HG03095 (cell line): ENCODE results near the gene HAO1.

Source experiments
- ATAC-seq: cut with Tn5 transposase; IDR thresholded peaks from one replicate; pipeline ENCODE4 v1.9.1; 2021; ENCODE audit warnings: moderate library complexity; ENCODE audit not compliant: unreplicated experiment

HAO1 gene

DNA sequence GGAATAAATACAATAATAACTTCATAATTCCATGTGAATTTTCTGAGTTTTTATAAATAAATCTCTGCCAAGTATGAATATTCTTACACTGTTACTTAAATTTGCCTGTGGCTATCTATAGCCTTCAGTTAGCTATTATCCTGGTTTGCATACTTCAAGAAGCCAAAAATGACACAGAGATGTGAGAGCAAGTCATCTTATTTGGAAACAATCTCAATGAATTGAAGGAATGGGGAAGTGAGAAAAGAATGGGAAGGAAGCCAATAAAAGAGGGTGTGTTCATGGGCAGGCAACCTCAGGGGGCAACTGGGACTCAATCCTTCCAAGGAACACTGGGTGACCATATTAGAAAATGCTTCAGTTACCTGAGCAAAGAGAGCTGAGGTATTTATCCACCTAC, 9.9 kb downstream of the HAO1 start:
- ATAC-seq = no peak

DNA sequence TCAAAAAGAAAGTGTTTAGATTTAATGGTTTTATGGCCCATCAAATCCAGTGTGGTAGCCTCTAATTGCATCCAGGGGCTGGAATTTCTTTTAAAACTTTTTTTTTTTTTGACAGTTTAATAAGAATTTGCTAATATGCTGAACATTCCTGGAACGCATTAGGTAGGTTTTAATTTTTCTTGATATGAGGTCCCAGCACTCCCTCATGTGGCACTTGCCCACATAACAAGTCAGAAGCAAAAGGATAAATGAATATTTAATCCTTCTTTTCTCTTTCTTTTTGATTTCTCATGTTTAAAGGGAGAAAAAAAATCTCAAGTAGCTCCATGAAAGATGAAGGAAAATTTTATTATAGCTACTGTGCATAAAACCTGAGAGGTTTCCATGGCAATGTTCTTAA, 13.5 kb downstream of the HAO1 start:
- ATAC-seq = no peak

DNA sequence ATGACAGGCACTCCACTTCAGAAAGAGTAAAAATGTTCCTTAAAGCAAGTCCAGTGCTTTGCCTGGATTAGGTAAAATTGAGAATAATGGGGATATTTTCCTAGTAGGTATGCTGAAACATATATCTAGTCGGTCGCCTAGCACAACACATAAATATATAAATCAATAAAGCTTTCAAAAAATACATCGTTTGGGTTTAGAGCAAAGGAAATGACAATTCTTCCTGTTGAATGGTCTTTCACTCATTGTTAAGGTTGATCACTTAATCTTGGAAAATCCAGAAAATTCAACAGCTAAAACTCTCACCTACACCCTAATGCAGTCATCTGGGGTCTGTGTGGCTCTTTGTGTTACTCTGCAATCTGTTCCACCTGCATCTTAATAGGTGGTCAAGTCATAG, 13.9 kb downstream of the HAO1 start:
- ATAC-seq = no peak

DNA sequence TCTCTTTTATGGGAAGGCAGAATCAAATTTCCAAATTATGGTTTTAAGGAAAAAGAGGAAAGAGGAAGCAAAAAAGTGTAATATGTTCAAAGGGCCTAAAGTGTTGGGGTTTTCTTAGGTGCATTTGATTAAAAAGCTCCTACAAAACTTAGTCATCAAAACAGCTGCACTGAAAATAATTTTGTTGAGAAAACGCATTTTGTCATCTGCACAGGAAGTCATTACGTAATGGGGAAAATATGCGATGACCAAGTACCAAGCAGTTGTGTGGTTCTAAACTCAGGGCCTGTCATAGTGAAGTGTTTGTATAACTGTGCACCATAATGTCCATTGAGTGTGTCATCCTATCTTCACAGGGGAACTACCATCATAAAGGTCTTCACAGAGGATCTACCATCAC, 15.6 kb downstream of the HAO1 start:
- ATAC-seq = no peak

DNA sequence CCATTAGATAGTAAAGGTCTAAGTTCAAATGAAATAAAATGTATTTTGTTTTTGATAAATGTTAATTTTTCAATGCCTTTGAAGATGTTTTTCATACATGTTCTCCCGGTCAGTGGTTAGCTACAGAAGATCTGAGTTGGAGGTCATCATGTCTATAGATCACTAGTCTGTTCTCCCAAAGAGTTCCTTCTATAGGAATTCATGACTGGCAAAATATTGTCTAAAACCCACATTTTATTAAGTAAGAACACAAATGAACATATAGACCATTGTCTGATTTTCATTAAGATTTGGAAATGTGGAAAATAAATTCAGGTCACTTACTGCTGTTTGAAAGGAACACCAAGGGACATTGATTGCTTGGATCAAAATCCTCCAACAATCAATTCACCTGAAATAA, 23.6 kb downstream of the HAO1 start:
- no peak for ATAC-seq

DNA sequence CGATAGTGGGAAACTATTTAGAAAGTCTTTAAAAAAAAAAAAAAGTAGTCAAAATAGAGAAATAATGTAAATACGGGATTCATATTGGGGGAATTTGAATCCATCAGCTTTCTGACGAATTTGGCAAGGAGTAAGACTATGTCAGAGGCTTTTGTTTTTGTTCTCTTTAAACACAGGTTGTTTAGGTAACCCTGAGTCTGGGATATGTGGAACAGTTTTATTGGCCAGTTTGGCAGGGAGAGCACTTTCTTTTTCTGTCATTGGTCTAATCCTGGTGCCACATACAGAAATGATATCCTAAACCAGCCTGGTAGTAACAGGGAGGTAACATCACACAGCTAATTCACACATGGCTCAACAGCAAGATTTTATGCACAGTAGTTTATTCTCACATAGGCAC, 27.7 kb downstream of the HAO1 start:
- no peak for ATAC-seq

DNA sequence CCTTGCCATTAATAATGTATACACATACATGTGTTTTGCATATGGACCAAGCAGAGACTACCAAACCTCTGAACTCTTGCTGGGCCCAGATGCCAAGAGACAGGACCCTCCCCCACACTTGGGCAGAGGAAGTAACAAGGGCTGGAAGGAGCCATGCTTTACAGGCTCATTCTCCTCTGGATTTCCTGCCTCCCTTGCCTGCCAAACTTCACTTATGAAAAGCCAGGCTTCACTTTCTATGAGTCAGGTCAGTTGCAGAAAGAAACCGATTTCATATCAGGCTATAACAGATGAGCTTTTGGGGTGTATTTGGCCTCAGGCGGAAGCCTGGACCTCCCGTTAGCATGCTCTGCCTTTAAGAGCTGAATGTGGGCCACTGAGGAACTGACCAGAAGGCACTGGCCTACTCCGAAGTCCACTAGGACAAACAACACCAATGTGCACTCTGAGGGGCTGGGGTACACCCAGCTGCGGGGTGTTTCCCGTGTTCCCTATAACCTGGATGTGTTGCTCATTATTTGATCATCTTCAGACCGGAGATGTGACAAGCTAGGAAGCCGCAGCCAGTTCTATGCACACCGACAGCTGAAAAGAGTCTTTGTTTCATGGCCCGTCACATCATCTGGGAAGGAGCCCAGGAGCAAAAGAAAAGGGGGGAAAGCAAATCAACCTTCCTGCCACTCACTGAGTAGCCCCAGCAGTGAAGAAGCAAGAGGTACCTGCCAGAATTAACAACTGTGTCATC, 28.5 kb downstream of the HAO1 start:
- no peak for ATAC-seq

DNA sequence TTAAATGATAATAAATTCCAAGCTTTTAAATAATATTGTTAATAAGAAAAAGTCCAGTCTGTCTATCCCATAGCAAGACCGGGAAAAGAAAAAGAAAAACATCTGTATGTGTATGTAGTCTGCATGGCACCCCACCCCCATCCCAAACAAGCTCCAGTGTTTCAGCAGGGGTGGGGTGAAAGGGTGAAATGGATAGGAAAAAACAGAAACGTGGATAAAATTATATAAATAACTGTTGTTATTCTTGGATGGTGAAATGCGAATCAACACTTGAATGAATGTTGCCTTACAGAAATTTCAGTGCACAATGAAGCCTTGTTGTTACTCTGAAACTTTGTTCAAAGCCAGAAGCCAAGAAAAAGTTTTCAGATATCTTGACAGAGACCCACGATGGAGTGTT, 31.4 kb downstream of the HAO1 start:
- no peak for ATAC-seq

DNA sequence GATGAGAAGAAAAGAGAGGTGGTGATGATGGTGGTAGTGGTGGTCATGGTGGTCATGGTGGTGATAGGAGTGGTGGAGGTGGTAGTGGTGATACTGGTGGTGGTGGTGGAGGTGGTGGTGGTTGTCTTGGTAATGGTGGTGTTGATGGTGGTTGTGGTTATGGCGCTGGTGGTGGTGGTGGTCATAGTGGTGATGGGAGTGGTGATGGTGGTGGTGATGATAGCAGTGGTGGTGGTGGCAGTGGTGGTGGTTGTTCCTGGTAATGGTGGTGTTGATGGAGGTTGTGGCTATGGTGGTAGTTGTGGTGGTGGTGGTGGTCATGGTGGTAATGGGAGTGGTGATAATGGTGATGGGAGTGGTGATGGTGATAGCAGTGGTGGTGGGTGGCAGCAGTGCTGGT, 36.8 kb downstream of the HAO1 start:
- ATAC-seq = no peak

DNA sequence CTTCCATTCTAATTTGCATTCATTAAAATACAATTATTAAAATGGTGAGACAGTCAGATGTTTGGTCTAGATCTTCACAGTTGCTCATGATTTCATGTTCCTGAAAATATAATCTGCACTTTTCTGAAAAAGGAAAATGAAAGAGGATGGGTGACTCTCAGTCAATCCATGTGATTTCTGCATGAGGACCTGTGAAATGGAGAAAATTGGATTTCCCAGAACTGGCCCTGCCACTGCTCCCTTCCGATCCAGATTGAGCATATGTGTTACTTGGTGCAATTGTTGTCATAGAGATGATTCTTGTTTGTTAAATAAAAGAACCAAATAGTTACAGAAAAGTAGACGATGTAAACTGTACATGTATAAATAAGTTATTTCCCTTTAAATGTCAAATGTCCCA, 37.4 kb downstream of the HAO1 start:
- ATAC-seq = no peak

DNA sequence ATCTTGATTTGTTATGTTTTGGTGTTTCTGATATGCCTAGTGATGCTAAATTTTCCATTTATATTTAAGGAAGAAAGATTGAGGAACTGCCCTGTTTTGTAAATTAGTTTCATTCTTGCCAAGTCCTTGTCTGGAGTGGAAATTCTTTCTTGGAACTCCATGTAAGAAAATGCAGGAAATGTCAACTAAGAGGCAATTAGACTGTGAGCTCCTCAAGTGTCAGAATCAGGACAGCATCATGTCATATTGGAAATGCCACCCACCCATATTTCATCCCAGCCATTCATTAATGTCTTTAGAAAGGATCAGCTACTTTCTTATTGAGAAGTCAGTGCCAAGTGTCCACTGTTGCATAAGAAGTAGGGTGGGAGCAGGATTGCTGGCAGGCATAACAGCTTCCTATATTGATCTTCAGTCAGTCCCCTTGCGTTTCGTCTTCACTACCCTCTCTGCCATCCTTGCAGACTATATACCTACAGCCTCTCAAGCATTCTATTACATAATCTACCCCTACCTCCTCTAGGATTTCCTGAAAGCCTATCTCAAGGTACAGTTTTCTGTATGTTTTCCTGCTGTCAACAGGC, 42.4 kb downstream of the HAO1 start:
- no peak for ATAC-seq

DNA sequence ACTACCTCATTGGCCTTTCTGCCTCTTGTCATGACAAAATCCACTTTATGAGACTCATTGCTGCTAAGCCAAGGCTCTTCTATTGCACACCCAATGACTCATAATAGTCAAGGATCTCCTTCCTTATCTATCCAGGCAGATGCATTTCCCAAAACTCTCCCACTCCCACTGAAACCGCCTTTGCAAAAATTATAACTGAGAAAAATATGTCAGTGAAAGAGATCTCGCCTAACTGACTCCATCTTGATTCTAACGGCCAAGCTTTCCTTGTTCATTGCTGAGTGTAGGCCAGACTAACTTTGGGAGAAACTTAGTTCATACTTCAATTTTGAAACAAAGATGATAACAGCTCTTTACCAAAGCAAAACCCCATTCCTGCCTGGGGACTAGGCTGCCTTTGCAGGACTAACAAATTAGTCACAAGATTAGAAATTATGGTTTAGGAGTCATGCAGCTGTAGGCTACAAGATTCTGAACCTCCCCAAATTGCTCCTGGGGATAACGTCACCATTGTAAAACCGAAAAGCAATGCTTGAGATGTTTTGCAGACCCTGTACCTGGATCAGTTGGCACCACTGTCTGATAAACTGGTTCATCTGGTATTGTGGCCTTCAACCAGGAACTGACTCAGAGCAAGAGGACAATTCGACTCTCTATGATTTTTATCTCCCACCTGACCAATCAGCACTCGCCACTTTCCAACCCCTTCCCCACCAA, 47.1 kb downstream of the HAO1 start:
- no peak for ATAC-seq

DNA sequence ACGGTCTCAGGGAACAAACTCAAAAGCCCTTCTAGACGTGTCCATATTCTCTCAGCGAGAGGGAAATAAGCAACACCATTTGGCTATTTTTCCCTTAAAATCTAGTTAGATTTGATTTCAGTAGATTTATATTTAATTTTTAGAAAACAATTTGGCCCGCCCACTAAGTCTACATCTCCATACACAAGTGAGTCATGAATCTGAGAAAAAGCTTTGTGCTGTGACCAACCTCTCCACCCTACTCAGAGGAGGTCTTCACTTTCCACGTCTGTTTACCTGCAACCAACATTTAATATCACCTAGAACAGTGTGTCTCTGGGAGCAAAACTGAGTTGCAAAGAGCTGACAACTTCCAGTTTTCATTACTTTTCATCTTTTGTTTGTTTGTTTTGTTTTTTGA, 48.6 kb downstream of the HAO1 start:
- no peak for ATAC-seq

DNA sequence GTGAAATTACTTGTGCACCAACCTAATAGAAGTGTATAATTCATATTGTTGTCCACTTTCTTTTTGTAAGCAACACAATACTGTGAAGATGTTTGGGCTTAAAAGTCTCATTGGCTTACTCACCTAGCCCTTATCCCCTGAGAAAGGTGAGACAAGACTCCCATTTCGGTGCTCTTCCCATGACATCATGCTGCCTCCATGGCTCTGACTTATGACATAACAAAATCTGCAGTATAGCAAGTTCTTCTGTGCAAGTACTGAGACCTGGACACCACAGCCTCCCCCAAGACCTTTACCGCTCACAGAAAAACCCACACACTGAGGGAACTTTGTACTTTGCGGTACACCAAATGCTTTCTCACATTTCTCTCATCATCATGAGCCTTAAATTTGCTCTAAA, 50.5 kb downstream of the HAO1 start:
- no peak for ATAC-seq

DNA sequence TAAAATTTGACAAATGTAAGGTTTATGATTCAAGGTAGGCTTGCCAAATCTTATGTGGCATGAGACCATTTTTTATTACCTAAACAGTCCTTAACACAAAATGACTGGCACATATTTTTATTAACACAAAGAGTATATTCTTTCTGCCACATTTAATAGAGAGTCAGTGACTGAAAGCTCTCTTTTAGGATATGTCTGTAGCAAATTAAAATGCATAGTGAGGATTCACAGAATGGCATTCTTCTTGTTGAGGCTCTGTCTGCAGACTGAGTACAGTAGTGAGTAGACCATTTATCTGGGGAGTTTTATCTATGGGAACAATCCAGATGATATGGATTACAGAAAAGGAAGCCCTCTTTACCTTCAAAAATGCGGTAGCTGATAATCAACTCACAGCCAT, 56.5 kb downstream of the HAO1 start:
- ATAC-seq = no peak

DNA sequence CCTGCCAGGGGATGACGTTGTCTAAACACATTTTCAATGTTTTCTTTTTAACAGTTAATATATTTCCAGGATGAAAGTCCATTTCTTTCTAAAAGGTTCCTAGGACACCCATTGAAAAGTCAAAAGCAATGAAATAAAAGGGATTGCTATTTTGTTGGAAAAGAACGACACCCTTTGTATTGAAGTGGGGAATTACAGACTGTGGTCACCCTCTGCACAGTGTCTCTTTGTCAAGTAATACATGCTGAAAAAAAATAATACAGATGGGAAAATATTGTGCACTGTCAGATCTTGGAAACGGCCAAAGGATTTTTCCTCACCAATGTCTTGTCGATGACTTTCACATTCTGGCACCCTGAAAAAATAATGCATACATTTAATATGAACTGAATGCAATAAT, 56.9 kb downstream of the HAO1 start:
- ATAC-seq = no peak

DNA sequence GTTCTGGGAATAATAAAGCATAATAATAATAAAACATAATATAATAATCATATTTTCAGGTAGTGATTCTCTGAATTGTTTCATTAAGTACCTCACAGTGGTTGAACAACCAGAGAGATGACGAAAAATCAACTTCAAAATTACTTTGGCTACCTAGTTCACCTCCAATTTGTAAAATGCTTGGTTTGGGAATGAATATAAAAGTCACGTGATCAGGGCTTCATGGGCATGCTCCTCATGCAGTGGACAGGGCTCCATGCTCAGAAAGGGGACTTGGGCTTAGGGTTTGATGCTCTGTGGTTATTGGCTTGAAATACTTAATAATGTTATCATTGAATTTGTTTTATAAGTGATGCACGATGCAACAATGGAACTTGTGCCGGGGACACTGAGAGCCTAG, 58.2 kb downstream of the HAO1 start:
- no peak for ATAC-seq

DNA sequence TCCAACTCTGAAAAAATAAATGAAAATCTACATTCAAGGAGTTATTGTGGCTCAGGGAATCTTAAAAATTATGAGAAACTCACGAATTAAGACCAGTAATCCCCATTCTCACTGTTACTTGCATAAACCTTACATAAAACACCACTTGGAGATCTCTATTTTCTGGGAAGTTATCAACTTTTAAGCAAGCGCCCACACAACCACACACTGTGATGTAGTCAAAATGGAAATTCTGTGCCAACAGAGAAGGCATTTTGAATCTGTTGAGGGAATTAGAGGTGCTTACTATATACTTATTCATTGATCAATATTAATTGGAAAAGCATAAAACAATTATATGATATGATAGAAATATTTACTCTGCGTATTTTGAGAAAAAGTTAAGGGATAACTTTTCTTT, 58.7 kb downstream of the HAO1 start:
- ATAC-seq = no peak

DNA sequence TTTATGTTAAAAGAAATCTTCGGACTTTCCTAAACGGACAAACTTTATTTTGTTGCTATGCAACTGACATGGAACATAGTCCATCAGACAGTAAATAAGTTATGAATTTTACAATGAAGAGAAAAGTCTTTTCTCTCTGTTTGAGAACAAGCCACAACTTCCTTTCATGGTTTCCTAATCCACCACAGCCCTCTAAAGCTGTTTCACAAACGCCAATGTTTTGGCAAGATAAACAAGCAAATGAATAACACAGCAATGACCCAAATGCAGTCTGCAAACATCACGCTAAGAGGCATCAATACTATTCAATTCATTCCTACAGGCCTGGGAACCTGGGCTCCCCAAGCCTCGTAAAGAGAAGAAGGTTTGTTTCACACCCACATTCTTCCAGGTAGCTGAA, 60.4 kb downstream of the HAO1 start:
- ATAC-seq = no peak

DNA sequence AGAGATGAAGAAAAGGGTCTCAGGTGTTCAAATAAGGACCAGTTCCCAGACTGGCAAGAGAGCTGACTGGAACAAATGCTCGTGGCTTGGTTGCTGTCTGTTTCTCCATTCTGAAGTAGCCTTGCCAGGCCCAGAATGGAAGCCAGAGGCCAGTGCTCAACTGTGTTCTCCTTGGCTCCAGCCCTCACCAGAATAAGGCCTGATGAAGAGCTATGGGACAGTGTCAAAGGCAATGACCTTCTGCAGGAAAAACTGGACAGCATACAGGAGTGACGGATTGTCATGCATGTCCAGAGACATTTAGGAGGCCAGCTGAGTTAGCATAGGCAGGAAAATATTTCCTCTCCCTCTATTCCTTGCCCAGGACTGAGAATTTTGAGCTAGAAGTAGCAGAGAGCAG, 72.2 kb downstream of the HAO1 start:
- no peak for ATAC-seq

DNA sequence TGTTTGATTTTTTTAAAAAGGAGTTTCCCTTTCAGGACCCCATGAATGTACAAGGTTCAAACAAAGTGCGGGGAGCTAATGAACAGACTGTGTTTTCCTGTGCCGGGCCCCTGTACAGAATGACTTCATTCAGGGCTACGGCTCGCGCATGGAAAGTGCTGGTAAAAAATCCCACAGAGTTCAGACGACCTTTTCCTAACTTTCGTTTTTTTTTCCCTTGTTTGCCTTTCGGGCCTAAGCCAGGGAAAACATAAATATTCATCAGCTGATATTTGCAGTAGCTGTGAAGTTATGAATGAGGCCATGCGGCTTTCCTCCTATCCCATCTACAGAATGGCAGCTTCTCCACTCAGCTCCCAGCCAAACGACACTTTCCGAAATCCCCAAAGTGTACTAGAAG, 74.0 kb downstream of the HAO1 start:
- ATAC-seq = no peak

DNA sequence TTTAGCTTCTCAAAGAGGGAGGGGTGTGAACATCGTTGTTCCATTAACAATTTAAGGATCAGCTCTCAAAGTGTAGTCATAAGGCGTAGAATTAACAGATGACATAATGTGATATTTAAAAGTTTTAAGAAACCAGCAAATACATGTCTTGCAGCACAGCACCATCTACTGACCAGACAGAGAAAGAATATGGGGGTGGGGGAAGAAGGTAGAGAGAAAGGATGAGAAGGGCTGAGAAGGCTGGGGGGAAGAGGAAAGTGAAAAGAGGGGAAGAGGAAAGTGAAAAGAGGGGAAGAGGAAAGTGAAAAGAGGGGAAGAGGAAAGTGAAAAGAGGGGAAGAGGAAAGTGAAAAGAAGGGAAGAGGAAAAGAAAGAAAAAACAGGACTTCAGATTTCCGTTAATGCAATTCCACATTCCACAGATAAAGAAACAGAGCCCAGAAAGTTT, 80.9 kb downstream of the HAO1 start:
- no peak for ATAC-seq
